Ishikawa (cell line): ENCODE measurements around the gene STK26.

Source experiments
- EP300 ChIP-seq: IDR thresholded peaks from 2 replicates; pipeline ENCODE4 v1.6.1; 2012; ENCODE audit warnings: borderline replicate concordance
- NFIC ChIP-seq: IDR thresholded peaks from 2 replicates; pipeline ENCODE4 v1.6.1; 2012
- TAF1 ChIP-seq: IDR thresholded peaks from 2 replicates; pipeline ENCODE4 v1.6.1; 2012; ENCODE audit warnings: low read depth, mild to moderate bottlenecking
- TCF12 ChIP-seq: IDR thresholded peaks from 2 replicates; pipeline ENCODE4 v1.6.1; 2012; ENCODE audit warnings: low read depth
- USF1 ChIP-seq: IDR thresholded peaks from 2 replicates; pipeline ENCODE4 v1.6.1; 2012
- YY1 ChIP-seq: IDR thresholded peaks from 2 replicates; pipeline ENCODE4 v1.6.1; 2012; ENCODE audit warnings: low read depth
- ZBTB7A ChIP-seq: IDR thresholded peaks from 2 replicates; pipeline ENCODE4 v1.6.1; 2012; ENCODE audit warnings: low read depth
- TF ChIP-seq, protein P1 (sequence below): IDR thresholded peaks from 2 replicates; pipeline ENCODE4 v1.6.1; 2012; ENCODE audit warnings: low read depth, mild to moderate bottlenecking

- no peak for TF ChIP-seq USF1
- no peak for TF ChIP-seq YY1
- TF ChIP-seq TAF1, result no peak
- no peak for TF ChIP-seq NFIC
- TF ChIP-seq EP300, result no peak
- TF ChIP-seq, protein P1, sequence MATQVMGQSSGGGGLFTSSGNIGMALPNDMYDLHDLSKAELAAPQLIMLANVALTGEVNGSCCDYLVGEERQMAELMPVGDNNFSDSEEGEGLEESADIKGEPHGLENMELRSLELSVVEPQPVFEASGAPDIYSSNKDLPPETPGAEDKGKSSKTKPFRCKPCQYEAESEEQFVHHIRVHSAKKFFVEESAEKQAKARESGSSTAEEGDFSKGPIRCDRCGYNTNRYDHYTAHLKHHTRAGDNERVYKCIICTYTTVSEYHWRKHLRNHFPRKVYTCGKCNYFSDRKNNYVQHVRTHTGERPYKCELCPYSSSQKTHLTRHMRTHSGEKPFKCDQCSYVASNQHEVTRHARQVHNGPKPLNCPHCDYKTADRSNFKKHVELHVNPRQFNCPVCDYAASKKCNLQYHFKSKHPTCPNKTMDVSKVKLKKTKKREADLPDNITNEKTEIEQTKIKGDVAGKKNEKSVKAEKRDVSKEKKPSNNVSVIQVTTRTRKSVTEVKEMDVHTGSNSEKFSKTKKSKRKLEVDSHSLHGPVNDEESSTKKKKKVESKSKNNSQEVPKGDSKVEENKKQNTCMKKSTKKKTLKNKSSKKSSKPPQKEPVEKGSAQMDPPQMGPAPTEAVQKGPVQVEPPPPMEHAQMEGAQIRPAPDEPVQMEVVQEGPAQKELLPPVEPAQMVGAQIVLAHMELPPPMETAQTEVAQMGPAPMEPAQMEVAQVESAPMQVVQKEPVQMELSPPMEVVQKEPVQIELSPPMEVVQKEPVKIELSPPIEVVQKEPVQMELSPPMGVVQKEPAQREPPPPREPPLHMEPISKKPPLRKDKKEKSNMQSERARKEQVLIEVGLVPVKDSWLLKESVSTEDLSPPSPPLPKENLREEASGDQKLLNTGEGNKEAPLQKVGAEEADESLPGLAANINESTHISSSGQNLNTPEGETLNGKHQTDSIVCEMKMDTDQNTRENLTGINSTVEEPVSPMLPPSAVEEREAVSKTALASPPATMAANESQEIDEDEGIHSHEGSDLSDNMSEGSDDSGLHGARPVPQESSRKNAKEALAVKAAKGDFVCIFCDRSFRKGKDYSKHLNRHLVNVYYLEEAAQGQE, result no peak
- no peak for TF ChIP-seq TCF12
- no peak for TF ChIP-seq ZBTB7A
Measured at GRCh38 chrX:132058975-132059374, 35.9 kb downstream of the STK26 start.
